HEK293 (cell line): Measurements from ENCODE around the gene BCL7C.
A peak's percentile ranks its signal among the peaks of the same experiment; 100 is the strongest.

Experiments
- CTCF ChIA-PET: fragments of 350-600 bp; formaldehyde crosslinking; extraction: SDS; loops from one replicate; lab custom pipeline; 2021; ENCODE audit warnings: antibody characterized with exemption; lab: Yijun Ruan, JAX
- POLR2A ChIA-PET: fragments of 300-600 bp; formaldehyde crosslinking; extraction: SDS; loops from one replicate; lab custom pipeline; 2020; ENCODE audit warnings: antibody characterized with exemption, inconsistent platforms; lab: Yijun Ruan, JAX
- H3K27ac ChIP-seq: fragments of 200-500 bp; sonication (Bioruptor generic); 2 replicates; pipeline ENCODE4 v1.5.1; 2014; ENCODE audit warnings: low read depth, low read length, control low read depth, inconsistent platforms; ENCODE audit errors: extremely low read depth
- H3K36me3 ChIP-seq, 2 experiments: fragments of 200-500 bp in 1 of 2; sonication (Bioruptor generic) in 1 of 2; 1 replicate in 1 of 2; 2 replicates in 1 of 2; pipeline ENCODE4 v1.5.1; 2014 to 2017; ENCODE audit warnings: inconsistent platforms in 2 of 2, low read length in 2 of 2; ENCODE audit not compliant: control insufficient read depth in 2 of 2, insufficient read depth in 1 of 2
- H3K4me1 ChIP-seq: fragments of 200-500 bp; sonication (Bioruptor generic); 2 replicates; pipeline ENCODE4 v1.5.1; 2014; ENCODE audit warnings: mild to moderate bottlenecking, low read length, inconsistent platforms; ENCODE audit not compliant: control insufficient read depth, insufficient read depth
- H3K4me3 ChIP-seq: 2 replicates; pipeline ENCODE4 v1.5.1; 2011; ENCODE audit warnings: low read depth, mild to moderate bottlenecking, control low read depth, low read length, moderate library complexity
- H3K9me3 ChIP-seq: fragments of 200-500 bp; sonication (Bioruptor generic); 2 replicates; pipeline ENCODE4 v1.5.1; 2014; ENCODE audit warnings: low read depth, low read length, inconsistent platforms; ENCODE audit not compliant: control insufficient read depth, insufficient read depth
- BCL11B ChIP-seq: fragments of 450-650 bp; formaldehyde crosslinking; IDR thresholded peaks from 2 replicates; pipeline ENCODE4 v1.5.1; 2016; ENCODE audit warnings: low read depth, missing biosample characterization, missing genetic modification characterization
- EGR2 ChIP-seq: fragments of 450-650 bp; formaldehyde crosslinking; IDR thresholded peaks from 2 replicates; pipeline ENCODE4 v1.5.1; 2016; ENCODE audit warnings: low read depth, missing biosample characterization, missing genetic modification characterization
- SETDB1 ChIP-seq: IDR thresholded peaks from one replicate; pipeline ENCODE4 v1.6.1; 2017; ENCODE audit warnings: mild to moderate bottlenecking, low read length, moderate library complexity, mixed read lengths; ENCODE audit not compliant: insufficient read length
- TSHZ1 ChIP-seq: fragments of 450-650 bp; formaldehyde crosslinking; IDR thresholded peaks from 2 replicates; pipeline ENCODE4 v1.5.1; 2016; ENCODE audit warnings: missing biosample characterization, missing genetic modification characterization, borderline replicate concordance
- ZBTB44 ChIP-seq: fragments of 450-650 bp; IDR thresholded peaks from 2 replicates; pipeline ENCODE4 v1.5.1; 2018; ENCODE audit warnings: missing biosample characterization, mild to moderate bottlenecking, missing genetic modification characterization
- ZBTB7A ChIP-seq: fragments of 450-650 bp; formaldehyde crosslinking; IDR thresholded peaks from 2 replicates; pipeline ENCODE4 v1.5.1; 2016; ENCODE audit warnings: low read depth, missing biosample characterization, missing genetic modification characterization
- ZNF274 ChIP-seq, 2 experiments: fragments of 200-500 bp in 1 of 2; fragments of 450-650 bp in 1 of 2; sonication (Bioruptor generic) in 1 of 2; formaldehyde crosslinking in 1 of 2; IDR thresholded peaks; 2 replicates each; pipeline versions ENCODE4 v1.5.1 to v1.6.1; 2014 to 2016; ENCODE audit warnings: borderline replicate concordance in 1 of 2, inconsistent platforms in 1 of 2, low read length in 1 of 2, missing biosample characterization in 1 of 2, missing genetic modification characterization in 1 of 2
- ZNF311 ChIP-seq: fragments of 450-650 bp; formaldehyde crosslinking; IDR thresholded peaks from 2 replicates; pipeline ENCODE4 v1.5.1; 2017; ENCODE audit warnings: missing biosample characterization, missing genetic modification characterization, borderline replicate concordance
- ZNF391 ChIP-seq: fragments of 450-650 bp; formaldehyde crosslinking; IDR thresholded peaks from 2 replicates; pipeline ENCODE4 v1.5.1; 2016; ENCODE audit warnings: low read depth, missing biosample characterization, missing genetic modification characterization, borderline replicate concordance
- ZNF426 ChIP-seq: fragments of 450-650 bp; formaldehyde crosslinking; IDR thresholded peaks from 2 replicates; pipeline ENCODE4 v1.5.1; 2017; ENCODE audit warnings: missing biosample characterization, missing genetic modification characterization, mild to moderate bottlenecking, inconsistent platforms, moderate library complexity
- ZNF514 ChIP-seq: fragments of 450-650 bp; formaldehyde crosslinking; IDR thresholded peaks from 2 replicates; pipeline ENCODE4 v1.5.1; 2016; ENCODE audit warnings: missing biosample characterization, missing genetic modification characterization
- ZNF521 ChIP-seq: fragments of 450-650 bp; formaldehyde crosslinking; IDR thresholded peaks from 2 replicates; pipeline ENCODE4 v1.5.1; 2017; ENCODE audit warnings: missing biosample characterization, mild to moderate bottlenecking, missing genetic modification characterization
- ZNF677 ChIP-seq: fragments of 450-650 bp; IDR thresholded peaks from 2 replicates; pipeline ENCODE4 v1.5.0; 2018; ENCODE audit warnings: missing biosample characterization, mild to moderate bottlenecking, missing genetic modification characterization, moderate library complexity
- ZNF768 ChIP-seq: fragments of 450-650 bp; formaldehyde crosslinking; IDR thresholded peaks from 2 replicates; pipeline ENCODE4 v1.5.1; 2018; ENCODE audit warnings: missing biosample characterization, mild to moderate bottlenecking, missing genetic modification characterization
- ZNF776 ChIP-seq: fragments of 450-650 bp; formaldehyde crosslinking; IDR thresholded peaks from 2 replicates; pipeline ENCODE4 v1.5.0; 2017; ENCODE audit warnings: missing biosample characterization, missing genetic modification characterization, borderline replicate concordance
- ZNF777 ChIP-seq: fragments of 450-650 bp; formaldehyde crosslinking; IDR thresholded peaks from 2 replicates; pipeline ENCODE4 v1.5.1; 2017; ENCODE audit warnings: missing biosample characterization, missing genetic modification characterization, borderline replicate concordance
- ZNF837 ChIP-seq: fragments of 450-650 bp; formaldehyde crosslinking; IDR thresholded peaks from 2 replicates; pipeline ENCODE4 v1.5.1; 2016; ENCODE audit warnings: missing biosample characterization, missing genetic modification characterization
- ZSCAN30 ChIP-seq: fragments of 450-650 bp; IDR thresholded peaks from 2 replicates; pipeline ENCODE4 v1.5.1; 2018; ENCODE audit warnings: missing biosample characterization, mild to moderate bottlenecking, missing genetic modification characterization, moderate library complexity
- ZXDB ChIP-seq: fragments of 450-650 bp; formaldehyde crosslinking; IDR thresholded peaks from 2 replicates; pipeline ENCODE4 v1.5.1; 2016; ENCODE audit warnings: missing biosample characterization, missing genetic modification characterization
- TF ChIP-seq, protein P1 (sequence below): fragments of 450-650 bp; formaldehyde crosslinking; IDR thresholded peaks from 2 replicates; pipeline ENCODE4 v1.5.1; 2016; ENCODE audit warnings: missing biosample characterization, missing genetic modification characterization
- TF ChIP-seq, protein P2 (sequence below): fragments of 450-650 bp; formaldehyde crosslinking; IDR thresholded peaks from 2 replicates; pipeline ENCODE4 v1.5.1; 2016; ENCODE audit warnings: missing biosample characterization, missing genetic modification characterization, low read depth
- TF ChIP-seq, protein P3 (sequence below): fragments of 450-650 bp; formaldehyde crosslinking; IDR thresholded peaks from 2 replicates; pipeline ENCODE4 v1.5.1; 2016; ENCODE audit warnings: missing biosample characterization, missing genetic modification characterization
- TF ChIP-seq, protein P4 (sequence below): fragments of 450-650 bp; formaldehyde crosslinking; IDR thresholded peaks from 2 replicates; pipeline ENCODE4 v1.5.1; 2016; ENCODE audit warnings: missing biosample characterization, missing genetic modification characterization

BCL7C gene

DNA sequence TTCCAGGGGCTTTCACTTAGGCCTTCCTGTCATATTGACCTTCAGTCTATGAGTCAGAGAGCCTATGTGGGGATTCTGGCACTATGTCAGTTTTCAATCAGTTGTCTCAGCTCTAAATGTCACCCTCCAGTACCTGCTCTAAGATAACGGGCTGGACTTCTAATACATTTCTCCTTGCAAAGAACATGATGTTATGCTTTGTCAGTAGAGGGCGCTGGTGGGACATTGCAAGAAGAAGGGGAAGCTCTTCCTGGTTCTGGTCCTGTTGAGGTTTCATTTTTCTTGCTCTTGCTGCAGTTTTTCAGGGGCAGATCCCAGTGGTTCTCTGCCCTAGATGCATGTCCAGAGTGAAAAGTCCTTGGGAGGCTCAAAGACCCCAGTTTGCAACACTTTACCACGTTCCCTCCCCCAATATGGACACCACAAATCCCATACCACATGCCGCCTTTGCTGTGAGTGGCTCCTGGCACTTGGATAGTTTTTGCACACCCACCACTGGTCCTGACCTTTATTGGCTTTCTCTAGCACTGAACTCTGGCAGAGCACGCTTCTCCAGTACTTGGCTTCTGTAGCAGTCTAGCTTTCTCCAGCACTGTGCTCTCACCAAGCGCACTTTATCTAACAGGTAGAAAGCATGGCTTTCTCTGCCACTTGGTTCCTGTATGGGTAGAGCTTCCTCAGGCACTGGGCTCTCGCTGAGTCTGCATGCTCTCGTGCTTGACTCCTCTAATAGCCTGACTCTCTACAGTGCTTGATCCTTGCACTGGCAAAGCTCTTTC, 49.0 kb downstream of the BCL7C start:
- no peak overlapping the region for H3K4me3 ChIP-seq
- H3K9me3 ChIP-seq = no peaks in the 10 kb centered on the region
- no peak overlapping the region for H3K27ac ChIP-seq
- POLR2A ChIA-PET = interaction anchor here (0.5 to 1.9 kb wide), 11 partner anchors 9 to 111 kb away, joined by 3 to 8 read pairs (median 3); partner anchors contain the start of gene FBXL19
- CTCF ChIA-PET = interaction anchor here (0.5 to 5.0 kb wide), 53 partner anchors 10 to 813 kb away, joined by 3 to 72 read pairs (median 5); partner anchors contain the start of genes BCL7C and CTF1
- no peaks in the 10 kb centered on the region for H3K36me3 ChIP-seq
- no peaks in the 10 kb centered on the region for H3K4me1 ChIP-seq
- TF ChIP-seq ZNF274 (IDR thresholded peaks at IDR 0.05; ENCODE audit: low read length) = no peak
- no peak for TF ChIP-seq ZNF274 (tag by site-specific recombination; IDR thresholded peaks at IDR 0.05; ENCODE audit: borderline replicate concordance)
- TF ChIP-seq ZNF677 (tag by site-specific recombination) = no peak
- TF ChIP-seq EGR2 (tag by site-specific recombination) = no peak
- no peak for TF ChIP-seq SETDB1
- TF ChIP-seq ZNF391 = no peak
- TF ChIP-seq ZNF837 = no peak
- TF ChIP-seq BCL11B (tag by site-specific recombination) = no peak
- TF ChIP-seq TSHZ1 = no peak
- TF ChIP-seq ZNF777 = no peak
- TF ChIP-seq, protein P1, sequence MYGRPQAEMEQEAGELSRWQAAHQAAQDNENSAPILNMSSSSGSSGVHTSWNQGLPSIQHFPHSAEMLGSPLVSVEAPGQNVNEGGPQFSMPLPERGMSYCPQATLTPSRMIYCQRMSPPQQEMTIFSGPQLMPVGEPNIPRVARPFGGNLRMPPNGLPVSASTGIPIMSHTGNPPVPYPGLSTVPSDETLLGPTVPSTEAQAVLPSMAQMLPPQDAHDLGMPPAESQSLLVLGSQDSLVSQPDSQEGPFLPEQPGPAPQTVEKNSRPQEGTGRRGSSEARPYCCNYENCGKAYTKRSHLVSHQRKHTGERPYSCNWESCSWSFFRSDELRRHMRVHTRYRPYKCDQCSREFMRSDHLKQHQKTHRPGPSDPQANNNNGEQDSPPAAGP = peak; percentile 65; the same call in 1 of the 2 replicates
- TF ChIP-seq, protein P2, sequence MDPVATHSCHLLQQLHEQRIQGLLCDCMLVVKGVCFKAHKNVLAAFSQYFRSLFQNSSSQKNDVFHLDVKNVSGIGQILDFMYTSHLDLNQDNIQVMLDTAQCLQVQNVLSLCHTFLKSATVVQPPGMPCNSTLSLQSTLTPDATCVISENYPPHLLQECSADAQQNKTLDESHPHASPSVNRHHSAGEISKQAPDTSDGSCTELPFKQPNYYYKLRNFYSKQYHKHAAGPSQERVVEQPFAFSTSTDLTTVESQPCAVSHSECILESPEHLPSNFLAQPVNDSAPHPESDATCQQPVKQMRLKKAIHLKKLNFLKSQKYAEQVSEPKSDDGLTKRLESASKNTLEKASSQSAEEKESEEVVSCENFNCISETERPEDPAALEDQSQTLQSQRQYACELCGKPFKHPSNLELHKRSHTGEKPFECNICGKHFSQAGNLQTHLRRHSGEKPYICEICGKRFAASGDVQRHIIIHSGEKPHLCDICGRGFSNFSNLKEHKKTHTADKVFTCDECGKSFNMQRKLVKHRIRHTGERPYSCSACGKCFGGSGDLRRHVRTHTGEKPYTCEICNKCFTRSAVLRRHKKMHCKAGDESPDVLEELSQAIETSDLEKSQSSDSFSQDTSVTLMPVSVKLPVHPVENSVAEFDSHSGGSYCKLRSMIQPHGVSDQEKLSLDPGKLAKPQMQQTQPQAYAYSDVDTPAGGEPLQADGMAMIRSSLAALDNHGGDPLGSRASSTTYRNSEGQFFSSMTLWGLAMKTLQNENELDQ = no peak
- TF ChIP-seq ZSCAN30 (tag by site-specific recombination) = 0 out of 2 replicates have a peak, but pooled peaks have one; percentile 23
- TF ChIP-seq, protein P3, sequence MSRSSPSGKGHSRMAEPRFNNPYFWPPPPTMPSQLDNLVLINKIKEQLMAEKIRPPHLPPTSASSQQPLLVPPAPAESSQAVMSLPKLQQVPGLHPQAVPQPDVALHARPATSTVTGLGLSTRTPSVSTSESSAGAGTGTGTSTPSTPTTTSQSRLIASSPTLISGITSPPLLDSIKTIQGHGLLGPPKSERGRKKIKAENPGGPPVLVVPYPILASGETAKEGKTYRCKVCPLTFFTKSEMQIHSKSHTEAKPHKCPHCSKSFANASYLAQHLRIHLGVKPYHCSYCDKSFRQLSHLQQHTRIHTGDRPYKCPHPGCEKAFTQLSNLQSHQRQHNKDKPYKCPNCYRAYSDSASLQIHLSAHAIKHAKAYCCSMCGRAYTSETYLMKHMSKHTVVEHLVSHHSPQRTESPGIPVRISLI (tag by site-specific recombination) = no peak
- TF ChIP-seq ZXDB (tag by site-specific recombination) = 0 out of 2 replicates have a peak, but pooled peaks have one; percentile 44
- TF ChIP-seq ZNF426 = no peak
- TF ChIP-seq ZNF521 (tag by site-specific recombination) = no peak
- no peak for TF ChIP-seq ZNF776 (tag by site-specific recombination)
- TF ChIP-seq ZNF768 (tag by site-specific recombination) = no peak
- TF ChIP-seq ZBTB7A (tag by site-specific recombination) = no peak
- TF ChIP-seq, protein P4, sequence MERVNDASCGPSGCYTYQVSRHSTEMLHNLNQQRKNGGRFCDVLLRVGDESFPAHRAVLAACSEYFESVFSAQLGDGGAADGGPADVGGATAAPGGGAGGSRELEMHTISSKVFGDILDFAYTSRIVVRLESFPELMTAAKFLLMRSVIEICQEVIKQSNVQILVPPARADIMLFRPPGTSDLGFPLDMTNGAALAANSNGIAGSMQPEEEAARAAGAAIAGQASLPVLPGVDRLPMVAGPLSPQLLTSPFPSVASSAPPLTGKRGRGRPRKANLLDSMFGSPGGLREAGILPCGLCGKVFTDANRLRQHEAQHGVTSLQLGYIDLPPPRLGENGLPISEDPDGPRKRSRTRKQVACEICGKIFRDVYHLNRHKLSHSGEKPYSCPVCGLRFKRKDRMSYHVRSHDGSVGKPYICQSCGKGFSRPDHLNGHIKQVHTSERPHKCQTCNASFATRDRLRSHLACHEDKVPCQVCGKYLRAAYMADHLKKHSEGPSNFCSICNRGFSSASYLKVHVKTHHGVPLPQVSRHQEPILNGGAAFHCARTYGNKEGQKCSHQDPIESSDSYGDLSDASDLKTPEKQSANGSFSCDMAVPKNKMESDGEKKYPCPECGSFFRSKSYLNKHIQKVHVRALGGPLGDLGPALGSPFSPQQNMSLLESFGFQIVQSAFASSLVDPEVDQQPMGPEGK (tag by site-specific recombination) = peak; percentile 27; the same call in 1 of the 2 replicates
- no peak for TF ChIP-seq ZNF514 (tag by site-specific recombination)
- peak; percentile 20; the same call in 1 of the 2 replicates for TF ChIP-seq ZBTB44 (tag by site-specific recombination)
- TF ChIP-seq ZNF311 (tag by site-specific recombination) = no peak
